NCI-H2107 treated with DMSO at 0.1 percent for 48 hours (cell line): ENCODE results near the gene KPNB1.

Experiments
- DNase-seq: peaks from one replicate; lab custom pipeline; 2025; ENCODE audit not compliant: unreplicated experiment; lab: John Stamatoyannopoulos, UW

KPNB1 gene

DNA sequence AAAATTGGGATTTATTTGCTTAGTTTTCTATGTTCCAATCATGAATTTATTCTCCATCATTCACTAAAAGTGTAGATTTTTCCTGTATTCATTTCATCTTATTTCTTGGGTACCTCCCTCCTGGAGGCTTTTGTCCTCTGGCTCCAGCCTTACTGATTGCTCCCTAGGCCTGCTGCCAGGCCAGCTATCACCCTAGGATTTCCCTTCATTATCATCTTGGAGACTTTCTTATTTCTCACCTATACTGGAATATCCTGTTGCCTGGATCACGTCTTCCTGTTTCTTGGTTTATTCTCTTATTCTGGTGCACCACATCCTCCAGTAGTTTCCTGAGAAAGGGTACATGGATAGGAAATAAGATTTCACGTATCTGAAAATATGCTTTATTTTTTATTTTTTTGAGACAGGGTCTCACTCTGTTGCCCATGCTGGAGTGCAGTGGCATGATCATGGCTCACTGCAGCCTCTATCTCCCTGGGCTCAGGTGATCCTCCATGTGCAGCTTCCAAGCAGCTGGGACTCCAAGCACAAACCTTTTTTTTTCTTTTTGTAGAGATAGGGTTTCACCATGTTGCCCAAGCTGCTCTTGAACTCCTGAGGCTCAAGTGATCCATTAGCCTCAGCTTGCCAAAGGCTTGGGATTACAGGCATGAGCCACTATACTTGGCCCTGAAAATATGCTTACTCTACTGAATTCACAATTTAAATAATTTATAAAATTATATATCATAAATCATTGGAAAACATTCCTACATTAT is 13.3 kb upstream of the KPNB1 start:
- DNase-seq: peak; percentile 63

DNA sequence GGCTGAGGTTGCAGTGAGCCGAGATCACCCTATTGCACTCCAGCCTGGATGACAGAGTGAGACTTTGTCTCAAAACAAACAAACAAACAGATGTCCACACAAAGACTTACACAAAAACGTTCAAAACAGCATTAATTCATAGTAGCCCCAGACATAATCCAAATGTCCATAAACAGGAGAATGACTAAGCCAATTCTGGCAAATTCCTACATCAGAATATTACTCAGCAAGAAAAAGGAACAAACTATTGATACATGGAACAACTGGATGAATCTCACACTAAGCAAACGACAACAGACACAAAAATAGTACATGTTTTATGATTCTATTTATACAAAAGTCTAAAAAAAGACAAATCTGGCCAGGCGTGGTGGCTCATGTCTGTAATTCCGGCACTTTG is 10.8 kb upstream of the KPNB1 start:
- no peak for DNase-seq

DNA sequence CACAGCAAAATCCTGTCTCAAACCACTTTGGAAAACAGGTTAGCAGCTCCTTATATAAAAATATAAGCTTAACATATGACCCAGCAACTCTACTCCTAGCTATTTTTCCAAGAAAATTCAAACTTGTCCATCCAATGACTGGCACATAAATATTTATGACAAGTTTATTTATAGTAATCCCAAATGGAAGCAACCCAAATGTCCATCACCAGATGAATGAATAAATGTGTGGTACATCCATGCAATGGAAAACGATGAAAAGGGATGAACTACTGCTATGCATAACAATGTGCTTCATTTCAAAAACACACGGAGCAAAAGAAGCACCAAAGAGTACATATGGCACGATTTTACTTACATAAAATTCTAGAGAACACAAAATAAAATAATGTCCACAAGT is 9.6 kb upstream of the KPNB1 start:
- DNase-seq: no peak

DNA sequence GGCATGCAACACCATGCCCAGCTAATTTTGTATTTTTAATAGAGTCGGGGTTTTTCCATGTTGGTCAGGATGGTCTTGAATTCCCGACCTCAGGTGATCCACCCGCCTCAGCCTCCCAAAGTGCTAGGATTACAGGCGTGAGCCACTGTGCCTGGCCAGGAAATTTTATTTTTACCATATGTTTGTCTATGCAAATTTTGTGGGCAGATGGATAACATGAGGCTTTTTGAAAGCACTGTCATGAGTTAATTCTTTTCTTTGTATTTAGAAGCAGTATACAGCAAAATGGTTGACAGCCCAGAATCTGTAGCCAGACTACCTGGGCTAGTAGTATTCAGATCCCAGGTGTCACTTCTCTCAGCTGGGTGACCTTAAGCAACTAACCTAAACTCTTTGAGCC is 8.5 kb upstream of the KPNB1 start:
- DNase-seq: peak; percentile 52

GRCh38 chr17:47643116-47643515 is 6.6 kb upstream of the KPNB1 start:
- no peak for DNase-seq

GRCh38 chr17:47644324-47644723 is 5.4 kb upstream of the KPNB1 start:
- DNase-seq: no peak

DNA sequence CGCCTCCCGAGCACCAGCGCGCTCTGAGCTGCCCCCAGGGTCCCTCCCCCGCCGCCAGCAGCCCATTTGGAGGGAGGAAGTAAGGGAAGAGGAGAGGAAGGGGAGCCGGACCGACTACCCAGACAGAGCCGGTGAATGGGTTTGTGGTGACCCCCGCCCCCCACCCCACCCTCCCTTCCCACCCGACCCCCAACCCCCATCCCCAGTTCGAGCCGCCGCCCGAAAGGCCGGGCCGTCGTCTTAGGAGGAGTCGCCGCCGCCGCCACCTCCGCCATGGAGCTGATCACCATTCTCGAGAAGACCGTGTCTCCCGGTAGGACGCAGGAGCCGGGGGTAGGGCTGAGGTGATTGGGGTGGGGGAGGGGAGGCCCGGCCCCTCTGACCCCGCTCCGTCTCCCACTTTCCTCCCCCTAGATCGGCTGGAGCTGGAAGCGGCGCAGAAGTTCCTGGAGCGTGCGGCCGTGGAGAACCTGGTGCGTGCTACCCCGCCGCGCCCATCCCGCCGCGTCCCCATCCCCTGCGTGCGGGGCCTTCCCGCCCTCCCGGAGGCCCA is 329 bp downstream of the KPNB1 start:
- no peak for DNase-seq

DNA sequence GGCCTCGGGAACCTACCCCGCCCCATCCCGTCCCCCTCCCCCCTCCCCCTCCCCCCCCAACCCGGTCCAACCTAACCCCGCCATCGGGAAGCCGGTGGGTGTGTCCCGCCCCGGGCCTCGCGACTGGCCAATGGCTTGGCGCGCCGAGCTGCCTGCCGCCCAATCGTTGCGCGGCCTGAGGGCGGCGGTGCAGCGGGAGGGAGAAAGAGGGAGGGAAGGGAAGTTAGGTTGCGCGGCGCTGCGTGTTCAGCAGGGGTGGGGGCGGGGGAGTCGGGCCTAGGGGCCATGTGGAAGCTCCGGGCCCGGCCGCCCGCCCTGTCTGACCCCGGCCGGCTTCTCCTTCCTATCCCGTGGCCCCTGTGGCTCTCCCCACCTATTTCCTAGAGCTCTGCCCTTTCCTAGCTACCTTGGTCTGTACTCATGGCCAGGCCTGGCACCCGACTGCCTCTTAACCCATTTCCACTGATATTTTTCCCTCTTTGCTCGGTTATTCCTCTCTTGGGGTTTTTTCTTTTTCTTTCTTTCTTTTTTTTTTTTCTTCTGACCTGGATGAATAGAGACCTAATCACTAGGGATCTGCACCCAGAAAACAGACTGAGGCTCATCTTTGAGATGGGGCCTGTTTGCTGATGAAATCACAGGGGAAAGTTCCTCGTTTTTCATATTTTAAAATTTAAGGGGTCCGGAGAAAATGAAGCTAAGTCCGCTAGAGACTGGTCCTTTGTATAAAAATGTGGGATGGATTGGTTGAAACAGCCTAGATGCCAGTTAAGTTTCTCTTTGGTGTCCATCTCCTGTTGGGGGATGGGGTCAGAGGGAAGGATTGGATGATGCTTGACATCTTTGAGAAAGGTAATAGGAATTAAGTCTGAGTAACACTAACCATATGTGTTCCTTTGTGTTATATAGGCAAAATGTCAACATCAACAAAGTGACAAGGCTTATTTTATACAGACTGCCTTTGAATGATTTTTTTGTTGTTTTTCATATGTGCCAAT is 1.1 kb downstream of the KPNB1 start:
- peak; percentile 84 for DNase-seq

DNA sequence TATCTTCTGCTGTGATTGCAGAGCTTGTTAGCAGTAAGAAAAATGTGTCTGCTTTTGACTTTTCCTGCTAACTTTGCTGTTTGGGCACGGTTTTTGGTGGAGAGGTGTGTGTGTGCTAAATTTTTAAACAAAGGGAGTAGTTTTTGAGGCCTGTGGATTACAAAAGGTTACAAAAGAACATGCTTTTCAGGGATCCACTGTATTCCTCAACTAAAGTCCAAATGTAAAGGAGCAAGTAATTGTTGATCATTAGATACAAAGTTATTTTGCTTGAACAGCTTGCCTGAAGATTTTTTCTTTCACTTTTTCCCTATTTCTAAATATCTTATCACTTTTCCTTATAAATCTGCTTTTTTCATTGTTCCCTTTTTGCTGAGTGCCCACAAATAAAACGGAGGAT is 2.0 kb downstream of the KPNB1 start:
- no peak for DNase-seq

DNA sequence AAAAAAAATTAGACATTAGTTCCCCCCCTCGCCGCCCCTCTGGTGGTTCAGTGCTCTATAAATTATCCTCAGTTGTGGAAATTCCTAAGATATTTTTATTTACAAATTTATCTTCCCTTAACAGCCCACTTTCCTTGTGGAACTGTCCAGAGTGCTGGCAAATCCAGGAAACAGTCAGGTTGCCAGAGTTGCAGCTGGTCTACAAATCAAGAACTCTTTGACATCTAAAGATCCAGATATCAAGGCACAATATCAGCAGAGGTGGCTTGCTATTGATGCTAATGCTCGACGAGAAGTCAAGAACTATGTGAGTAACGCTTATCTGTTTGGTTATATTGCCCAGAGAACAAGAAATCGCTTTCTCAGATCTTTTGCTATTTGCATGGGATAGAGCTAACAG is 2.9 kb downstream of the KPNB1 start:
- DNase-seq: no peak

DNA sequence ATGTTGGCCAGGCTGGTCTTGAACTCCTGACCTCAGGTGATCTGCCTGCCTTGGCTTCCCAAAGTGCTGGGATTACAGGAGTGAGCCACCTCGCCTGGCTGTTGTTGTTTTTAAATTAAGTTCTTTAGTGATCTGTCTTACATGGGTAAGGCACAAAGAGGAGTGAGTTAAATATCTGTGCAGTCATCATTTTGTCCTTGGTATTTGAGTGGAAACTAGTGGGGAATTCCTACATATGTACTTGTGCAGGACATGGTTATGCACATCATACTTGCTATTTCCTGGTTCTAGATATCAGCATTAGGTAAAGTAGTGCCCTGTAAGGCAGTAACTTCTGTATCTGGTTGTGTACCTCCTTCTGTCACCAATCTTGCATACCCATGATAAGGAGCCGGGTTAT is 3.7 kb downstream of the KPNB1 start:
- no peak for DNase-seq

DNA sequence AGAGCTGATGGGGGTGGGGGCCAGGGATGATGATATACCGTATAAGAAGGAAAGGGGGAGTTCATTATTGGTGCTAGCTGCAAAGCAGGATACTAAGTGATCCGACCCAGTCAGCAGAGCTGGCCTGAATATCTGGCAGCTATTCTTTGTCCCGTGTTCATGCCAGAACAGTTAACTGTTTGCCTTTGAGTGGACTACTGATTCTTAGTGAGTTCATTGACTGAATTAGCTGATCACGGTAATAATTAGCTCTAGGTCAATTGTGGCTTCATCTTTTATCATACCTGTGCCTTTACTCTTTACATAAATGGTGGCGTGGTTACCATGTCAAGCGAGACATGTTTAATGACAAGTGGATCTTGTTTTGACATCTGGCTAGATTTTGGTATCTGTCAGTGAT is 5.3 kb downstream of the KPNB1 start:
- DNase-seq: no peak

DNA sequence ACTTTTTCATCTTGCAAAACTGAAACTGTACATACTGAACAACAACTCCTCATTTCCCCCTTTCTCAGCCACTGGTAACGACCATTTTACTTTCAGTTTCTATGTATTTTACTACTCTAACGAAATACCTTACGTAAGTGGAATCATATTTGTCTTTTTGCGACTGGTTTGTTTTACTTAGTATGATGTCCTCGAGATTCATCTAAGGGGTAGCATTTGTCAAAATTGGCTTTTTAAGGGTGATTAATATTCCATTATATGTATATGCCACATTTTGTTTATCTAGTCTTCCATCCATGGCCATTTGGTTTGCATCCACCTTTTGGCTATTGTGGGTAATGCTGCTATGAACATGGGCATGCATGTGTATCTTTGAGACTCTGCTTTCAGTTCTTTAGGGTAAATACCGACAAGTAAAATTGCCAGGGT is 10.4 kb downstream of the KPNB1 start:
- DNase-seq: no peak

DNA sequence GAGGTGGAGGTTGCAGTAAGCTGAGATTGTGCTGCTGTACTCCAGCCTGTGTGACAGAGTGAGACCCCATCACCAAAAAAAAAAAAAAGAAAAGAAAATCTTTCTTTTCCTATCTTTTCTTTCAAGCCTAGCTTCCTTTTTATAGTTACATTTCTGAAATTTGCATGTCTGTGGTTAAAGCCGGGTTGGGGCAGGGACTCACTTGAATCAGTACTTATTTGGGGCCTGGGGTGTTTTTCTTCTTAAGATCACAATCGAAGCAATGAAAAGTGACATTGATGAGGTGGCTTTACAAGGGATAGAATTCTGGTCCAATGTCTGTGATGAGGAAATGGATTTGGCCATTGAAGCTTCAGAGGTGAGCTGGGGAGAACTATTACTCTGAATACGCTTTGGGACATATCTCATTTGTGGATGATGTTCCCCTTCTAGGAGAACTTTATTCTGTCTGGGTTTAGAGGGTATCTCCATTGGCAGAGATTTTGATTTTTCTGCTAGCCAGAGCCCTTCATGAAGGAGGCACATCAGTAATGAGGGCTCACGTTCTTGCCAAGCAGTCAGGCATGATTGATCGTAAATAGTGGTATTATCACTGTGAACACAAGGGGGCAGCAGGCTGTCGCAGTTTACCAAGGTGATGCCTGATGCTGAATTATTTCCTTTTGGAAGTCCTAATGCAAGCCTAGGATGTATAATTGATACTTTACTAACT is 14.3 kb downstream of the KPNB1 start:
- DNase-seq: peak; percentile 75

- no peak for DNase-seq
Measured at GRCh38 chr17:47664624-47664941, 14.9 kb downstream of the KPNB1 start.

DNA sequence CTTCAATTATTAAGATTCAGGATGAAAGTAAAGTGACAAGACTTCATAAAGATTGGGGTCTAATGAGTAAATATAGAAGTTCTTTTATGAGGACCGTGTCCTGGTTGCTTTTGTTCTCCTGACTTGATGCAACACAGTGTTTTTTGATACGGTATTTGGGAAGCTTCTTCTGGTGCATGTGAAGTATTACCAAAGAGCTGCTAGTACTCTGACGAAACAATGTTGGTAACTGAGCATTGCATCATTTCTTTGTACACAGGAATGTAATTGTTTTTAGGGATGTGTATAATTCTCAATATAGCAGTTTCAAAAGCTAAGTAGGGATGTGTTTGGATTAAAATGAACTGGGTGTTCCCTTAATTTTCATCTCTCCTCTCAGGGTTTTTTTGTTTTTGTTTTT is 15.9 kb downstream of the KPNB1 start:
- no peak for DNase-seq

DNA sequence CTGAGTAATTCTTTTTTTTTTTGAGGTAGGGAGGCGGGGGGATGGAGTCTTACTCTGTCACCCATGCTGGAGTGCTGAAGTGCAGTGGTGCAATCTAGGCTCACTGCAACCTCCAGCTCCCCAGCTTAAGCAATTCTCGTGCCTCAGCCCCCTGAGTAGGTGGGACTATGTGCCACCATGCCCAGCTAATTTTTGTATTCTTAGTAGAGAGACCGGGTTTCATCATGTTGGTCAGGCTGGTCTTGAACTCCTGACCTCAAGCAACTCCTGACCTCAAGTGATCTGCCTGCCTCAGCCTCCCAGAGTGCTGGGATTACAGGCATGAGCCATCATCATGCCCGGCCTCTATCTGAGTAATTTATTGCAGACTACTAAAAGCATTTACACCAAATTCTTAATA is 19.4 kb downstream of the KPNB1 start:
- DNase-seq: no peak

DNA sequence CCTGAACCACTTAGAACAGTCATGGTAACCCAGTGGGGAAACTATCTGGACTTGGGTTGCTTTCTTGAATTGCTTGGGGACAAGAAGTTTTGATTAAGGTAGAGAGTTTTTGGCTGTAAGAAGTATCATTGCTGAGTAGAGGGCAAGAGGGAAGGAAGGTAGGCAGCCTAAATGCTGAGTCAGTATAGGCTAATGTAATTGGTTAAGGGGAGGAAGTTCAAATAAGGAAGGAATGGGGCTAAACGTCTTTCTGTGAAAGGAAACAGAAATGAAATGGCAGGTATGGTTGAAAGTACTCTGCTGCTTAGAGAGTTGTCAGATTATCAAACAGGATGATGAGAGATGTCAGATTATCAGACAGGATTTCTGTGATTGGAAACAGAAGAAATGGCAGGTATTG is 20.3 kb downstream of the KPNB1 start:
- DNase-seq: no peak

DNA sequence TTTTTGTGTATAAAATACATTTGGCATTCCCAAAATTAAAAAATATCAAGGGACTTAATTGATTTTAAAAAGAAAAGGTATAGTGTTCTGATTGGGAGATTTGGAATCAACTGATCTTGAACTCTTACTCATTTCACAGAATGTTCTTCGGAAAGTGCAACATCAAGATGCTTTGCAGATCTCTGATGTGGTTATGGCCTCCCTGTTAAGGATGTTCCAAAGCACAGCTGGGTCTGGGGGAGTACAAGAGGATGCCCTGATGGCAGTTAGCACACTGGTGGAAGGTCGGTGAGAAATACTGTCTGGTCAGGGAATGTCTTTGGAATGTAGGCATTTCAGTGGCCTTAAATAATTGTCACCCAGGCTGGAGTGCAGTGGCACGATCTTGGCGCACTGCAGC is 24.8 kb downstream of the KPNB1 start:
- no peak for DNase-seq

DNA sequence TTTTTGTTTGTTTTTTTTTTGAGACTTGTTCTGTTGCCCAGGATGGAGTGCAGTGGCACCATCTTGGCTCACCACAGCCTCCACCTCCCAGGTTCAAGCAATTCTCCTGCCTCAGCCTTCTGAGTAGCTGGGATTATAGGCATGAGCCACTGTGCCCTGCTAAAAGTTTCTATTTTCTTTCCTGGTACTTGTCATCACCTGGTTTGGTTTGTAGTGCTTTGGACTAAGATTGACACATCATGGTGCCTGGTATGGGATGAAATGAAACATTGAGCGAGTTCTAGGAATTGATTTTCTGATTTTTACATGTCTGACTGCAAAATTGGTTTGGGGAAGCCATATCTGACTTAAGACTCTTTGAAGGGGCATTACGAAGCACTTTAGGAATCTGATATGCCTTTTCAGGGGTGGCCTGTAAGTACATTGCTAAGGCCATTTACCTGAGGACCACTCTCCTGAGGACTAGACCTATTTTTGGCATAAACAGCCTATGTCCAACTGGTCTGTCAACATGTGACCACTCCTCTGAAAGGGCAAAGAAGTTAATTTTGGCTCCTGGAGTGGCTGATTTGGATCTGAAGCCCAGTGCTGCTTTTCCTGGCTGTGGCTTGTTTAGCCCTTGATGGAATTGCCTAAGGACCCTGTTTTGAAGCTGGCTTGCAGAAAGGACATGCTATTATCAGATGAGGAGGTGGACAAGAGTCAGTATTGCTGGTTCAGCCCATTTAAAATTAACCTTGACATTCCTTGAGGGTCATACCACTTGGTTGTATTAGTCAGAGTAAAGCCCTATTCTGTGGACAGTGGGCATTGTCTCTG is 25.9 kb downstream of the KPNB1 start:
- no peak for DNase-seq

GRCh38 chr17:47676199-47676472 is 26.4 kb downstream of the KPNB1 start:
- DNase-seq: no peak
